Liver (tissue), 9 donors: Measurements from ENCODE around the gene DYNLL2. TPM values are rescaled to one million over a fixed set of nuclear protein-coding genes. Genes with fewer than 3 reads are reported as not detected.

Experiments used
- DNase-seq: peaks from one replicate; pipeline ENCODE4 v3.0.0-alpha.2; 2017; ENCODE audit warnings: low spot score
- H3K27ac ChIP-seq, 2 donors: one replicate each; pipeline ENCODE4 v1.7.0; 2013; ENCODE audit warnings: inconsistent platforms in 2 of 2, low read length in 2 of 2, control low read depth in 1 of 2, low read depth in 1 of 2, mild to moderate bottlenecking in 1 of 2
- H3K27me3 ChIP-seq, 4 donors: one replicate each; pipeline versions ENCODE4 v1.6.1 to v1.7.0; 2013; ENCODE audit warnings: low read length in 3 of 4, inconsistent platforms in 1 of 4, mild to moderate bottlenecking in 1 of 4, moderate library complexity in 1 of 4; ENCODE audit not compliant: control insufficient read depth in 4 of 4, insufficient read depth in 4 of 4
- H3K36me3 ChIP-seq, 4 donors: one replicate each; pipeline versions ENCODE4 v1.6.1 to v1.7.0; 2013; ENCODE audit warnings: low read length in 3 of 4, mild to moderate bottlenecking in 3 of 4, low read depth in 1 of 4, moderate library complexity in 1 of 4; ENCODE audit not compliant: control insufficient read depth in 4 of 4, insufficient read depth in 3 of 4
- H3K4me1 ChIP-seq, 4 donors: one replicate each; pipeline versions ENCODE4 v1.6.1 to v1.7.0; 2013; ENCODE audit warnings: low read length in 3 of 4, mild to moderate bottlenecking in 3 of 4, moderate library complexity in 1 of 4; ENCODE audit not compliant: control insufficient read depth in 4 of 4, insufficient read depth in 4 of 4
- H3K4me3 ChIP-seq, 3 donors: one replicate each; pipeline versions ENCODE4 v1.6.1 to v1.7.0; 2013; ENCODE audit warnings: low read length in 3 of 3, control low read depth in 1 of 3, low read depth in 1 of 3, mild to moderate bottlenecking in 1 of 3
- H3K9ac ChIP-seq, 2 donors: one replicate each; pipeline ENCODE4 v1.7.0; 2013; ENCODE audit warnings: low read length in 2 of 2, mild to moderate bottlenecking in 2 of 2, moderate library complexity in 2 of 2, control low read depth in 1 of 2, low read depth in 1 of 2
- H3K9me3 ChIP-seq, 4 donors: one replicate each; pipeline versions ENCODE4 v1.6.1 to v1.7.0; 2013; ENCODE audit warnings: low read length in 3 of 4; ENCODE audit not compliant: control insufficient read depth in 4 of 4
- CTCF ChIP-seq: fragments of 150-350 bp; IDR thresholded peaks from 2 replicates; pipeline ENCODE4 v1.5.1; 2017; ENCODE audit warnings: improper control_type of control experiment, low read depth, low read length; ENCODE audit not compliant: missing input control
- EGR1 ChIP-seq, 2 donors: IDR thresholded peaks; 2 replicates each; pipeline ENCODE4 v1.6.1; 2016 to 2018; ENCODE audit warnings: antibody characterized with exemption in 2 of 2, low read depth in 2 of 2
- FOXA1 ChIP-seq: IDR thresholded peaks from 2 replicates; pipeline ENCODE4 v1.6.1; 2016; ENCODE audit warnings: antibody characterized with exemption
- FOXA2 ChIP-seq: IDR thresholded peaks from 2 replicates; pipeline ENCODE4 v1.6.1; 2016; ENCODE audit warnings: antibody characterized with exemption
- GABPA ChIP-seq, 2 donors: IDR thresholded peaks in 1 of 2; conservative IDR thresholded peaks in 1 of 2; 2 replicates each; pipeline ENCODE4 v1.6.1; 2016; ENCODE audit warnings: antibody characterized with exemption in 2 of 2, mild to moderate bottlenecking in 1 of 2, moderate library complexity in 1 of 2
- HNF4A ChIP-seq, 2 donors: conservative IDR thresholded peaks; 2 replicates each; pipeline ENCODE4 v1.6.1; 2016; ENCODE audit warnings: antibody characterized with exemption in 2 of 2, mild to moderate bottlenecking in 2 of 2
- HNF4G ChIP-seq: IDR thresholded peaks from 2 replicates; pipeline ENCODE4 v1.6.1; 2016; ENCODE audit warnings: antibody characterized with exemption
- JUND ChIP-seq, 2 donors: IDR thresholded peaks; 2 replicates each; pipeline ENCODE4 v1.6.1; 2016; ENCODE audit warnings: antibody characterized with exemption in 2 of 2
- NR2F2 ChIP-seq: IDR thresholded peaks from 2 replicates; pipeline ENCODE4 v1.6.1; 2016; ENCODE audit warnings: antibody characterized with exemption
- RAD21 ChIP-seq, 2 donors: IDR thresholded peaks; 2 replicates each; pipeline ENCODE4 v1.6.1; 2016; ENCODE audit warnings: antibody characterized with exemption in 2 of 2, mild to moderate bottlenecking in 2 of 2
- REST ChIP-seq: IDR thresholded peaks from 2 replicates; pipeline ENCODE4 v1.6.1; 2016; ENCODE audit warnings: antibody characterized with exemption, mild to moderate bottlenecking
- RXRA ChIP-seq, 2 donors: IDR thresholded peaks; 2 replicates each; pipeline ENCODE4 v1.6.1; 2017 to 2018; ENCODE audit warnings: antibody characterized with exemption in 2 of 2, mild to moderate bottlenecking in 1 of 2
- SP1 ChIP-seq: IDR thresholded peaks from 2 replicates; pipeline ENCODE4 v1.6.1; 2018; ENCODE audit warnings: antibody characterized with exemption, mild to moderate bottlenecking
- TAF1 ChIP-seq: conservative IDR thresholded peaks from 2 replicates; pipeline ENCODE4 v1.6.1; 2016; ENCODE audit warnings: antibody characterized with exemption, mild to moderate bottlenecking
- YY1 ChIP-seq: IDR thresholded peaks from 2 replicates; pipeline ENCODE4 v1.6.1; 2016; ENCODE audit warnings: antibody characterized with exemption, mild to moderate bottlenecking
- ZBTB33 ChIP-seq: IDR thresholded peaks from 2 replicates; pipeline ENCODE4 v1.6.1; 2016; ENCODE audit warnings: antibody characterized with exemption
- WGBS: extraction: QIAGEN DNeasy Blood & Tissue Kit; methylation state at CpG from one replicate; pipeline ENCODE4 v1.1.7; 2013; 5-methylcytosine and 5-hydroxymethylcytosine counted together
- polyA plus RNA-seq, 2 donors: library from polyadenylated mRNA; stranded (reverse) in 1 of 2; unstranded in 1 of 2; fragments of 200-250 nt in 1 of 2; fragments of >200 nt in 1 of 2; fragmentation: Nextera tagmentation in 1 of 2; extraction: Ambion mirVana in 1 of 2; gene quantifications; one replicate each; pipeline versions ENCODE4 v1.2.1 to v1.2.3, GENCODE V29; 2013 to 2015
- total RNA-seq, 2 donors: library from RNA; depleted of rRNA; stranded (reverse); fragments of >200 nt; gene quantifications; one replicate each; pipeline ENCODE4 v1.2.3, GENCODE V29; 2014
- TF ChIP-seq, protein P1 (sequence below): IDR thresholded peaks from 2 replicates; pipeline ENCODE4 v1.6.1; 2016; ENCODE audit warnings: antibody characterized with exemption
- TF ChIP-seq, protein P2 (sequence below): IDR thresholded peaks from 2 replicates; pipeline ENCODE4 v1.6.1; 2016; ENCODE audit warnings: antibody characterized with exemption
- donor health status: healthy.
- donor health status: healthy.
- donor health status: healthy.
- donor health status: healthy.
- donor health status: healthy.

DYNLL2 gene
- total and polyA plus RNA-seq, 4 donors: 3.2 to 22.1 (median 14.1) TPM

DNA sequence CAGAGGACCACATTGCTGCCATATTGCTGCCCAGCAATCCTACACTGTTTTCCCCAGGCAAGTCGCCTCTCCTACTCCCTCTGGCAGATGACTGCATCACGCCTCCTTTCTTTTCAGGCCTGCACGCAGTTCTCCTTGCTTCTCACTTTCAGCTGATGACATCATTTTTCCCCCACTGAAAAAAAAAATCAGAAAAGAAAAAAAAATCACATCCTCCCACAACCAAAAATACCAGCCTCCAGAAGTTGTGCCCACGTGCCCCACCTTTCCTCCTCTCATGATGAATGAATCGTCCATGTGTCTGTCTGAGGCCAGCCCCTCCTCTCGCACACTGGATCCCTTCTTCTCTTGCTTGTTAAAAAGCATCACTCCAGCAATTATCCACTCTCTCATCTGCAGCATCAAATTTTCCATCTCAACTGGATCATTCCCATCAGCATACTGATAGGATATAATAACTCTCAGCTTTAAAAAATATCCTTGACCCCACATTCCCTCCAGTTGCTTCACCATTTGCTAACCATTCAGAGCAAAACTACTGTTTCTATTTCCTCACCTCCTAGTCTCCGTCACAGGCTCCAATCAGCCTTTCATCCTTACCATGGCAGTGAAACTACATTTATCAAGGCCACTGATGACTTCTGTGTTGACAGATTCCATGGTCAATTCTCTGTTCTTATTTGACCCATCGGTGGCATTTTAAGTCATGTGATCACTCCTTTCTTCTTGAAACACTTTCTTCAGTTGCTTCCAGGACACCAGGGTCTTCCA is 30.1 kb upstream of the DYNLL2 start (continued):
- TF ChIP-seq CTCF (no peak), JUND (IDR thresholded peaks at IDR 0.05) (no peak), RAD21 (IDR thresholded peaks at IDR 0.05) (no peak), NR2F2 (no peak)

DNA sequence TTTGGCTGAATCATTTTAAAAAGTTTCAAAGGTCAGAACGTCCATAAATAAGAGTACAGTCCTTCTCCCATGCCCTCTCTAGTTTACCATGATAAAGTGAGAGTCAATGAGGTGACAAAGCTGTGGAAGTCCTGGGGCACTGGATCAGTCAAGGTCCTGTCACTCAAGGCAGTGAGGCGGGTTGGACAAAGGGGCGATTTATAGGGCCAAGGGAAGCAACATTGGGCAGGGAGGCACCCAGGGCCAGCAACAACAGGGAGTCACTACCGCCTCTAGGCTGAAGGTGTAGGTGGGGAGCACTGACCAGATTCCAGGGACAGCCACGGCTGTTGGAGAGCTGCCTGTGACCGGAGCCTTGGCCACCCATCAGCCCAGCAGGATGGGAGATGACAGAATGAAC is 28.6 kb upstream of the DYNLL2 start:
- no peak overlapping the region for H3K4me3 ChIP-seq
- no peaks in the 10 kb centered on the region for H3K9me3 ChIP-seq
- no peaks in the 10 kb centered on the region for H3K27me3 ChIP-seq
- DNase-seq: no peak
- H3K36me3 ChIP-seq: no peaks in the 10 kb centered on the region
- no peaks in the 10 kb centered on the region for H3K4me1 ChIP-seq
- 76% methylated on average over 6 of the region's 6 CpGs for WGBS
- H3K27ac ChIP-seq: no peak overlapping the region
- H3K9ac ChIP-seq: no peak overlapping the region
- TF ChIP-seq NR2F2: no peak
- TF ChIP-seq YY1: no peak
- TF ChIP-seq, protein P1, sequence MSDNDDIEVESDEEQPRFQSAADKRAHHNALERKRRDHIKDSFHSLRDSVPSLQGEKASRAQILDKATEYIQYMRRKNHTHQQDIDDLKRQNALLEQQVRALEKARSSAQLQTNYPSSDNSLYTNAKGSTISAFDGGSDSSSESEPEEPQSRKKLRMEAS: no peak
- TF ChIP-seq TAF1: no peak
- no peak for TF ChIP-seq HNF4A (conservative IDR thresholded peaks at IDR 0.05)
- TF ChIP-seq RXRA (IDR thresholded peaks at IDR 0.05): no peak
- no peak for TF ChIP-seq RAD21 (IDR thresholded peaks at IDR 0.05)
- TF ChIP-seq SP1: no peak
- TF ChIP-seq HNF4G: no peak
- no peak for TF ChIP-seq EGR1 (IDR thresholded peaks at IDR 0.05; ENCODE audit: low read depth in 2 of 2)
- TF ChIP-seq, protein P2, sequence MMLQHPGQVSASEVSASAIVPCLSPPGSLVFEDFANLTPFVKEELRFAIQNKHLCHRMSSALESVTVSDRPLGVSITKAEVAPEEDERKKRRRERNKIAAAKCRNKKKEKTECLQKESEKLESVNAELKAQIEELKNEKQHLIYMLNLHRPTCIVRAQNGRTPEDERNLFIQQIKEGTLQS: no peak

GRCh38 chr17:58056476-58056875 is 26.7 kb upstream of the DYNLL2 start:
- Histone ChIP-seq H3K4me3 (no peak overlapping the region), H3K4me1 (no peaks in the 10 kb centered on the region), H3K36me3 (no peaks in the 10 kb centered on the region), H3K27me3 (no peaks in the 10 kb centered on the region), H3K9me3 (no peaks in the 10 kb centered on the region), H3K27ac (no peak overlapping the region), H3K9ac (no peak overlapping the region)
- TF ChIP-seq GABPA (IDR thresholded peaks at IDR 0.05 in 1 of 2, conservative IDR thresholded peaks at IDR 0.05 in 1 of 2) (no peak), CTCF (no peak), EGR1 (IDR thresholded peaks at IDR 0.05; ENCODE audit: low read depth in 2 of 2) (no peak), YY1 (no peak), FOXA1 (no peak), HNF4A (conservative IDR thresholded peaks at IDR 0.05) (no peak), ZBTB33 (no peak), REST (no peak), TAF1 (no peak), FOXA2 (no peak), RAD21 (IDR thresholded peaks at IDR 0.05) (no peak), RXRA (IDR thresholded peaks at IDR 0.05) (no peak), JUND (IDR thresholded peaks at IDR 0.05) (no peak), NR2F2 (no peak), HNF4G (no peak), SP1 (no peak)
- TF ChIP-seq, protein P2: no peak
- TF ChIP-seq, protein P1: no peak
- no peak for DNase-seq
